H54 (cell line): ENCODE measurements around the gene GAMT.
A peak's percentile ranks its signal among the peaks of the same experiment; 100 is the strongest.

ENCODE experiments used
- DNase-seq: peaks from one replicate; pipeline ENCODE4 v3.0.0; 2011; ENCODE audit warnings: low spot score, mixed read lengths; ENCODE audit not compliant: insufficient read length
- FAIRE-seq: peaks from 3 replicates; lab custom pipeline; 2011; peaks lifted over from hg19 to GRCh38; lab: Jason Lieb, UNC
- POLR2A ChIP-seq: IDR thresholded peaks from 2 replicates; pipeline ENCODE4 v1.6.1; 2011; ENCODE audit warnings: low read depth, mild to moderate bottlenecking, low read length

Gene GAMT

GRCh38 chr19:1360126-1360817 is 41.1 kb downstream of the GAMT start:
- TF ChIP-seq POLR2A = no peak
- DNase-seq = no peak
- FAIRE-seq = no peak

DNA sequence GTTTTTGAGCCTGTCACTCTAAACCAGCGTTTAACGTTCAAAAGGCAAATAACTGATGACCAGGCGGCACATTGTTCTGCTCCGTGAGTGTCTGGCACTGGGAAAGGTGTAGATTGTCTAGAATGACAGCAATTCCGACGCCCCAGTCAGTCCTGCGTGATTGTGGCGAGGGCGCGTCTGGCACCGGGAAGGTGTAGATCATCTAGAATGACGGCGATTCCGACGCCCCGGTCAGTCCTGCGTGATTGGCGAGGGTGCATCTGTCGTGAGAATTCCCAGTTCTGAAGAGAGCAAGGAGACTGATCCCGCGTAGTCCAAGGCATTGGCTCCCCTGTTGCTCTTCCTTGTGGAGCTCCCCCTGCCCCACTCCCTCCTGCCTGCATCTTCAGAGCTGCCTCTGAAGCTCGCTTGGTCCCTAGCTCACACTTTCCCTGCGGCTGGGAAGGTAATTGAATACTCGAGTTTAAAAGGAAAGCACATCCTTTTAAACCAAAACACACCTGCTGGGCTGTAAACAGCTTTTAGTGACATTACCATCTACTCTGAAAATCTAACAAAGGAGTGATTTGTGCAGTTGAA is 43.7 kb downstream of the GAMT start:
- no peak for TF ChIP-seq POLR2A
- no peak for DNase-seq
- no peak for FAIRE-seq

- TF ChIP-seq POLR2A = no peak
- FAIRE-seq (no peak), DNase-seq (no peak)
Measured at GRCh38 chr19:1356508-1356865, 44.9 kb downstream of the GAMT start.

DNA sequence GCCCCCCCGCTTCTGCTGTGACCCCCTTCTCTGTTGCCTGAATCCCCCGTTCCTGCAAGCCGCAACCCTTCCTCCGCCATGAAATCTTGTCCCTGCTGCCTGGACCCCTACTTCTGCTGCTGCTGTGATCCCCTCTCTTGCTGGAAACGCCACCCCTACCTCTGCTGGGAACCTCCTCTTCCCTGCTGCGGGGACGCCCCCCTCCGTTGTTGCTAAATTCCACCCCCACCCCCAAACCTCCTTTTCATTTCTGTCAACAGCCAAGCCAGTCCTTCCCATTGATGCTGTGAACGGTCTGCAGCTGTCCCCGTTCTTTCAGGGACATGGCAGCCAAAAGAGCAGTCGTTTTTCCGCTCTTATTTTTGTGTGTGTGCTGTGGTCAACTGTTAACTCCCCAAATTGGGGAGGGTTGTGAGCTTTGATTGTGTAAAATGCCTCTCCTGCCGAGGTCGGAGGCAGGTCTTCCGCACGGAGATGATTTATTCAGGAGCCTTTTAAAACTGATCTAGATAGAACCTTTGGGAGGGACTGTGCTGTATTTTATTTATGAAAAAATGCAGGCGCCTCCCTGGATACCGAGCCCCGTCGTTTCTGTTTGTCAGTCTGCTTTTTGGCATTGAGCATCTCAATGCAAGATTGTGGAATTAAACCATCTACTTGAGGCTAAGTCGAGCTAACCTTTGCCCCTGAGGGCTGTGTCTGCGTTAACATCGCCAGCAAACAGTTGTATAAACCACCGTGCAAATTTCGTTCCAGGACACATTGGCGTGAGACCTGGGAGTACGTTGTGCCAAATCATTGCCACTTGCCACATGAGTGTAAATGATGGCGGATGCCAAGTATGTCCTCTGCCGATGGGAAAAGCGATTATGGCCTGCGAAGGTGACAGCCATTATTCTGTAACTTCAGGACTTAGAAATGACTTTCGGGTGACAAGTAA is 45.5 kb downstream of the GAMT start:
- DNase-seq = peak; percentile 36
- no peak for TF ChIP-seq POLR2A
- no peak for FAIRE-seq

- FAIRE-seq = no peak
- peak; percentile 50 for DNase-seq
- TF ChIP-seq POLR2A = peak; percentile 28; the same call in 1 of the 2 replicates
Measured at GRCh38 chr19:1354970-1355567, 46.3 kb downstream of the GAMT start.

- no peak for DNase-seq
- no peak for TF ChIP-seq POLR2A
- no peak for FAIRE-seq
Measured at GRCh38 chr19:1353144-1353543, 48.2 kb downstream of the GAMT start.

- no peak for TF ChIP-seq POLR2A
- FAIRE-seq (no peak), DNase-seq (no peak)
Measured at GRCh38 chr19:1351381-1351851, 49.9 kb downstream of the GAMT start.

DNA sequence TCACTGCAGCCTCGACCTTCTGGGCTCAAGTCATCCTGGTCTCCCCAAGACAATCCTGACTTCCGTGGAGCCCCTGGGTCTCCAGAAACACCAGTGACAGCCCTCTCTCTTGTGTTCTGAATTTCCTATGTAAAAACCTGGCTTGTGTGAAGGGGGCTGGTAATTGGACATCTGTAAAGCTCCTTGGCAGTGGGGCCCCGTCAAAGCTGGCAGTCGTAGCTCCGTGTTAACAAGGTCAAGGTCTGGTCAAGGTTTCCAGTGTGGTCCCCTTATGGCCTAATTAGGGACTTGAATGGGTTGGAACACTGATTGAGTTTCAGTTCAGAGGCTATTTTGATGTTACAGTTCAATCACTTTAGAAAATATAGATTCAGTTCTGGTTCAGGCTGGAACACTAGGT is 50.5 kb downstream of the GAMT start:
- TF ChIP-seq POLR2A = no peak
- DNase-seq = no peak
- FAIRE-seq = no peak

- DNase-seq (no peak), FAIRE-seq (no peak)
- TF ChIP-seq POLR2A = no peak
Measured at GRCh38 chr19:1349211-1349610, 52.1 kb downstream of the GAMT start.
